H9 (cell line): ENCODE measurements around the gene LITAFD. TPM values are rescaled to one million over a fixed set of nuclear protein-coding genes. Genes with fewer than 3 reads are reported as not detected.

Experiments used
- DNase-seq: peaks from one replicate; pipeline ENCODE4 v3.0.0-alpha.2; 2017
- H2AFZ ChIP-seq: one replicate; pipeline ENCODE4 v1.6.1; 2013; ENCODE audit warnings: mild to moderate bottlenecking, low read length, control low read depth, moderate library complexity
- H2AK5ac ChIP-seq: 2 replicates; pipeline ENCODE4 v1.6.1; 2013; ENCODE audit warnings: low read length, control low read depth, mixed read lengths; ENCODE audit not compliant: insufficient read length
- H2BK120ac ChIP-seq: one replicate; pipeline ENCODE4 v1.6.1; 2013; ENCODE audit warnings: low read depth, mild to moderate bottlenecking, low read length, control low read depth, inconsistent platforms; ENCODE audit not compliant: poor library complexity, severe bottlenecking
- H2BK12ac ChIP-seq: 2 replicates; pipeline ENCODE4 v1.6.1; 2013; ENCODE audit warnings: low read length, control low read depth, mixed read lengths, low read depth; ENCODE audit not compliant: insufficient read length
- H2BK15ac ChIP-seq: 2 replicates; pipeline ENCODE4 v1.6.1; 2013; ENCODE audit warnings: low read depth, low read length, control low read depth
- H2BK20ac ChIP-seq: one replicate; pipeline ENCODE4 v1.6.1; 2013; ENCODE audit warnings: low read depth, mild to moderate bottlenecking, low read length, control low read depth, inconsistent platforms; ENCODE audit not compliant: poor library complexity, severe bottlenecking
- H2BK5ac ChIP-seq: 2 replicates; pipeline ENCODE4 v1.6.1; 2013; ENCODE audit warnings: low read length, control low read depth, mixed read lengths; ENCODE audit not compliant: insufficient read length
- H3K14ac ChIP-seq: 2 replicates; pipeline ENCODE4 v1.6.1; 2013; ENCODE audit warnings: low read length, control low read depth; ENCODE audit not compliant: insufficient read depth
- H3K18ac ChIP-seq: 2 replicates; pipeline ENCODE4 v1.6.1; 2013; ENCODE audit warnings: low read depth, mild to moderate bottlenecking, mixed read lengths, low read length, control low read depth; ENCODE audit not compliant: insufficient read length
- H3K23ac ChIP-seq: 2 replicates; pipeline ENCODE4 v1.6.1; 2013; ENCODE audit warnings: low read length, control low read depth, mixed read lengths, low read depth; ENCODE audit not compliant: insufficient read length
- H3K23me2 ChIP-seq: 2 replicates; pipeline ENCODE4 v1.6.1; 2013; ENCODE audit warnings: low read depth, mild to moderate bottlenecking, mixed read lengths, low read length, control low read depth; ENCODE audit not compliant: insufficient read length, poor library complexity, severe bottlenecking
- H3K27ac ChIP-seq: 2 replicates; pipeline ENCODE4 v1.5.1; 2013; ENCODE audit warnings: low read length, control low read depth, mixed read lengths, low read depth; ENCODE audit not compliant: insufficient read length
- H3K27me3 ChIP-seq: 2 replicates; pipeline ENCODE4 v1.6.1; 2013; ENCODE audit warnings: low read length, control low read depth, inconsistent platforms; ENCODE audit not compliant: insufficient read depth
- H3K4ac ChIP-seq: 2 replicates; pipeline ENCODE4 v1.6.1; 2013; ENCODE audit warnings: low read depth, mild to moderate bottlenecking, control low read depth, inconsistent platforms, low read length, moderate library complexity
- H3K4me1 ChIP-seq: 2 replicates; pipeline ENCODE4 v1.6.1; 2013; ENCODE audit warnings: low read length, control low read depth, inconsistent platforms; ENCODE audit not compliant: insufficient read depth
- H3K4me2 ChIP-seq: 2 replicates; pipeline ENCODE4 v1.6.1; 2013; ENCODE audit warnings: low read length, control low read depth, mixed read lengths; ENCODE audit not compliant: insufficient read length, insufficient read depth
- H3K56ac ChIP-seq: 2 replicates; pipeline ENCODE4 v1.6.1; 2013; ENCODE audit warnings: low read depth, mild to moderate bottlenecking, mixed read lengths, low read length, control low read depth; ENCODE audit not compliant: insufficient read length
- H3K79me1 ChIP-seq: 2 replicates; pipeline ENCODE4 v1.6.1; 2013; ENCODE audit warnings: low read depth, mild to moderate bottlenecking, moderate library complexity, low read length, control low read depth, inconsistent platforms; ENCODE audit not compliant: insufficient read depth, poor library complexity, severe bottlenecking
- H3K79me2 ChIP-seq: 2 replicates; pipeline ENCODE4 v1.6.1; 2013; ENCODE audit warnings: low read length, control low read depth, inconsistent platforms; ENCODE audit not compliant: insufficient read depth
- H3K9ac ChIP-seq: 2 replicates; pipeline ENCODE4 v1.6.1; 2013; ENCODE audit warnings: low read length, control low read depth, mixed read lengths; ENCODE audit not compliant: insufficient read length; ENCODE audit errors: extremely low read depth
- H3K9me3 ChIP-seq: one replicate; pipeline ENCODE4 v1.6.1; 2013; ENCODE audit warnings: low read depth, low read length, inconsistent platforms; ENCODE audit not compliant: control insufficient read depth
- H3T11ph ChIP-seq: one replicate; pipeline ENCODE4 v1.6.1; 2013; ENCODE audit warnings: mild to moderate bottlenecking, low read length, control low read depth, inconsistent platforms
- H4K20me1 ChIP-seq: one replicate; pipeline ENCODE4 v1.6.1; 2013; ENCODE audit not compliant: control insufficient read depth, insufficient read length, insufficient read depth
- H4K5ac ChIP-seq: 2 replicates; pipeline ENCODE4 v1.6.1; 2013; ENCODE audit warnings: low read depth, mild to moderate bottlenecking, mixed read lengths, low read length, control low read depth; ENCODE audit not compliant: insufficient read length
- H4K8ac ChIP-seq: replicated peaks from 2 replicates; pipeline ENCODE4 v1.6.1; 2013; ENCODE audit warnings: low read length, control low read depth, mixed read lengths, low read depth; ENCODE audit not compliant: insufficient read length
- H4K91ac ChIP-seq: 2 replicates; pipeline ENCODE4 v1.6.1; 2013; ENCODE audit warnings: low read depth, mild to moderate bottlenecking, moderate library complexity, mixed read lengths, low read length, control low read depth; ENCODE audit not compliant: insufficient read length
- H3K27ac Mint-ChIP-seq, 3 experiments: 2 replicates in 2 of 3; 3 replicates in 1 of 3; pipeline ENCODE4 v1.8.0; 2020 to 2021; ENCODE audit warnings: mixed read lengths in 3 of 3, mild to moderate bottlenecking in 1 of 3, moderate library complexity in 1 of 3
- H3K27me3 Mint-ChIP-seq: 2 replicates; pipeline ENCODE4 v1.8.0; 2021; ENCODE audit warnings: low read depth, mild to moderate bottlenecking, moderate library complexity, mixed read lengths
- H3K36me3 Mint-ChIP-seq, 3 experiments: 2 replicates in 2 of 3; 3 replicates in 1 of 3; pipeline ENCODE4 v1.8.0; 2020 to 2021; ENCODE audit warnings: low read depth in 3 of 3, mixed read lengths in 3 of 3; ENCODE audit not compliant: insufficient read depth in 1 of 3
- H3K4me1 Mint-ChIP-seq, 2 experiments: 2 replicates each; pipeline ENCODE4 v1.8.0; 2020; ENCODE audit warnings: mixed read lengths in 2 of 2
- H3K4me3 Mint-ChIP-seq, 2 experiments: 2 replicates in 1 of 2; 3 replicates in 1 of 2; pipeline ENCODE4 v1.8.0; 2020 to 2021; ENCODE audit warnings: mild to moderate bottlenecking in 2 of 2, mixed read lengths in 2 of 2, moderate library complexity in 1 of 2
- H3K9me3 Mint-ChIP-seq, 2 experiments: 2 replicates in 1 of 2; 3 replicates in 1 of 2; pipeline ENCODE4 v1.8.0; 2020; ENCODE audit warnings: mild to moderate bottlenecking in 2 of 2, mixed read lengths in 2 of 2, moderate library complexity in 1 of 2
- WGBS: extraction: QIAGEN DNeasy Blood & Tissue Kit; methylation state at CpG from one replicate; pipeline ENCODE4 v1.1.7; 2013; ENCODE audit warnings: missing lambda C conversion rate, low lambda C conversion rate, mixed read lengths; ENCODE audit not compliant: insufficient read length; ENCODE audit errors: extremely low coverage; 5-methylcytosine and 5-hydroxymethylcytosine counted together
- total RNA-seq: library from RNA; stranded (reverse); gene quantifications from 2 replicates; pipeline ENCODE4 v1.2.1, GENCODE V29; 2021
- TF ChIP-seq, protein P1 (sequence below): fragments of 200-600 bp; sonication (generic); conservative IDR thresholded peaks from 3 replicates; pipeline ENCODE4 v1.8.0; 2021; ENCODE audit warnings: antibody characterized with exemption, mild to moderate bottlenecking

Gene LITAFD
- total RNA-seq, 1 experiment from 2014 or later = not detected

DNA sequence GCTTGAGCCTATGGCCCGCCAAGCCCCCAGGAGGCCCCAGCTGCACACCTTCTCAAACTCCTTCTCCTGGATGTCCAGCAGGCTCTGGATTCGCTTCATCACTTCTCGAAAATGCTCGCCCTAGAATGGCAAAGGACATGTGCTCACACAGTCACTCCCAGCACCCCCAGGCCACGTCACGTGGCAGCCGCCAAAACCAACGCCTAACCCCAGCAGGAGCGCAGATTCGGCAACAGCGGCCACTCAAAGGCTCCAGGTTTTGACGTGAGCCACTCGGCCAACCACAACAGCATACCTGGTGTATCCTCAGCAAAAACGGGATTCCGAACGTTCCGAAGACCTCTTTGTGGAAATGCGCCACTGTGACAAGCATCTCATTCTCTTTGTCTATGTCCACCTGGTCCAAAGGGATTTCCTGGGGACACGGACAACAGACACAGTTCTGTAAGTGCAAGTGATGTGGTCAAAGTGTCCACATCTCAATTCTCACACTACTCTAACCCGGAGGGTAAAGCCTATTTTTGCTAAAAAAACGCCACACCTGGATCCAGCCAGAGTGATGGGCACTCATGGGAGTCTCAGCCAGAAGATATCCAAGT, 12.7 kb downstream of the LITAFD start:
- no peak overlapping the region for H3K4me2 ChIP-seq

More for the DNA sequence above, 12.7 kb downstream of the LITAFD start:
- no peaks in the 10 kb centered on the region for H3K27me3 ChIP-seq
- no peak overlapping the region for H2BK5ac ChIP-seq
- Mint-ChIP-seq H3K27me3 (peaks cover 1% of the 10 kb centered on the region; the same call in 1 of the 2 replicates), H3K36me3 (peaks cover 74 to 98% (median 98%) of the 10 kb centered on the region in 3 experiments), H3K27ac (peak overlapping the region in 1 of 3 experiments; percentile 69; a peak in 1 of 7 replicates), H3K9me3 (no peaks in the 10 kb centered on the region), H3K4me1 (peaks cover 0 to under 1% of the 10 kb centered on the region in 2 experiments; a peak in 2 of 4 replicates), H3K4me3 (no peak overlapping the region)
- no peak overlapping the region for H2AFZ ChIP-seq
- H3K4me1 ChIP-seq = no peaks in the 10 kb centered on the region
- H4K20me1 ChIP-seq = no peaks in the 10 kb centered on the region
- H2AK5ac ChIP-seq = no peak overlapping the region
- H2BK15ac ChIP-seq = no peak overlapping the region
- no peak overlapping the region for H2BK12ac ChIP-seq
- H2BK20ac ChIP-seq = no peak overlapping the region
- no peak overlapping the region for H4K5ac ChIP-seq
- H3K27ac ChIP-seq = no peak overlapping the region
- no peak overlapping the region for H3T11ph ChIP-seq
- no peaks in the 10 kb centered on the region for H3K79me2 ChIP-seq
- WGBS = no CpG with 5 or more reads among the region's 21 CpGs
- H3K79me1 ChIP-seq = no peaks in the 10 kb centered on the region
- H3K9me3 ChIP-seq = no peaks in the 10 kb centered on the region
- H3K56ac ChIP-seq = no peak overlapping the region
- H3K4ac ChIP-seq = no peak overlapping the region
- TF ChIP-seq, protein P1, sequence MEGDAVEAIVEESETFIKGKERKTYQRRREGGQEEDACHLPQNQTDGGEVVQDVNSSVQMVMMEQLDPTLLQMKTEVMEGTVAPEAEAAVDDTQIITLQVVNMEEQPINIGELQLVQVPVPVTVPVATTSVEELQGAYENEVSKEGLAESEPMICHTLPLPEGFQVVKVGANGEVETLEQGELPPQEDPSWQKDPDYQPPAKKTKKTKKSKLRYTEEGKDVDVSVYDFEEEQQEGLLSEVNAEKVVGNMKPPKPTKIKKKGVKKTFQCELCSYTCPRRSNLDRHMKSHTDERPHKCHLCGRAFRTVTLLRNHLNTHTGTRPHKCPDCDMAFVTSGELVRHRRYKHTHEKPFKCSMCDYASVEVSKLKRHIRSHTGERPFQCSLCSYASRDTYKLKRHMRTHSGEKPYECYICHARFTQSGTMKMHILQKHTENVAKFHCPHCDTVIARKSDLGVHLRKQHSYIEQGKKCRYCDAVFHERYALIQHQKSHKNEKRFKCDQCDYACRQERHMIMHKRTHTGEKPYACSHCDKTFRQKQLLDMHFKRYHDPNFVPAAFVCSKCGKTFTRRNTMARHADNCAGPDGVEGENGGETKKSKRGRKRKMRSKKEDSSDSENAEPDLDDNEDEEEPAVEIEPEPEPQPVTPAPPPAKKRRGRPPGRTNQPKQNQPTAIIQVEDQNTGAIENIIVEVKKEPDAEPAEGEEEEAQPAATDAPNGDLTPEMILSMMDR = no peak
- H3K14ac ChIP-seq = no peak overlapping the region
- no peak overlapping the region for H2BK120ac ChIP-seq
- no peak overlapping the region for H3K18ac ChIP-seq
- H4K91ac ChIP-seq = no peak overlapping the region
- DNase-seq = no peak
- no peaks in the 10 kb centered on the region for H3K23me2 ChIP-seq
- no peak overlapping the region for H4K8ac ChIP-seq
- H3K23ac ChIP-seq = no peak overlapping the region
- no peak overlapping the region for H3K9ac ChIP-seq
